Measurements from ENCODE around the gene NAV1.

DNA sequence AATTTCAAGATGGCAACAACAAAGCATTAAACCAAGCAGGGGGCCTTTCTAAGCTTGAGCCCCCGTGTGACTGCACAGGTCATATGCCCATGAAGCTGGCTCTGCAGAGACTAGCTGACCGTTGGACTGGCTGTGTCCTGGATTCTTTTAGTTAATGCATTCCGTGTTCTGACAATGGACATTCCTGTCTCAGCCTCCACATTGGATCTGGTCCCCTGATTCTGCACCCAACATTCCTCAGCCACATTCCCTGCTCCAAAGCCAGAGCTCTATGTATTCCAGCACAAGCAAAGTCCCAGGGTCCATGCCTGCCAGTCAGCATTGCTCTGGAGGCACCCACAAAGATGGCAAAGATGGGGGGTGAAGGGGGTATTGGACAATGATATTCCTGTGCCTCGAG, 5.1 kb upstream of the NAV1 start:
- TF ChIP-seq EZH2 (IDR thresholded peaks at IDR 0.05; ENCODE audit: low read depth, low read length, severe bottlenecking) (no peak), RAD21 (IDR thresholded peaks at IDR 0.05 in 1 of 2, conservative IDR thresholded peaks at IDR 0.05 in 1 of 2; ENCODE audit: low read depth in 2 of 2, low read length in 2 of 2) (no peak), SP2 (IDR thresholded peaks at IDR 0.05; ENCODE audit: low read length) (no peak), POLR2A (IDR thresholded peaks at IDR 0.05; ENCODE audit: control extremely low read depth in 1 of 2, low read depth in 2 of 2, low read length in 2 of 2) (no peak), YY1 (IDR thresholded peaks at IDR 0.05; ENCODE audit: low read depth, low read length) (no peak), ASH2L (IDR thresholded peaks at IDR 0.05; ENCODE audit: low read length) (no peak), JUND (IDR thresholded peaks at IDR 0.05; ENCODE audit: low read length) (no peak), HDAC2 (IDR thresholded peaks at IDR 0.05; ENCODE audit: borderline replicate concordance in 1 of 2, low read depth in 2 of 2, low read length in 2 of 2) (no peak)
- TF ChIP-seq, protein P1, sequence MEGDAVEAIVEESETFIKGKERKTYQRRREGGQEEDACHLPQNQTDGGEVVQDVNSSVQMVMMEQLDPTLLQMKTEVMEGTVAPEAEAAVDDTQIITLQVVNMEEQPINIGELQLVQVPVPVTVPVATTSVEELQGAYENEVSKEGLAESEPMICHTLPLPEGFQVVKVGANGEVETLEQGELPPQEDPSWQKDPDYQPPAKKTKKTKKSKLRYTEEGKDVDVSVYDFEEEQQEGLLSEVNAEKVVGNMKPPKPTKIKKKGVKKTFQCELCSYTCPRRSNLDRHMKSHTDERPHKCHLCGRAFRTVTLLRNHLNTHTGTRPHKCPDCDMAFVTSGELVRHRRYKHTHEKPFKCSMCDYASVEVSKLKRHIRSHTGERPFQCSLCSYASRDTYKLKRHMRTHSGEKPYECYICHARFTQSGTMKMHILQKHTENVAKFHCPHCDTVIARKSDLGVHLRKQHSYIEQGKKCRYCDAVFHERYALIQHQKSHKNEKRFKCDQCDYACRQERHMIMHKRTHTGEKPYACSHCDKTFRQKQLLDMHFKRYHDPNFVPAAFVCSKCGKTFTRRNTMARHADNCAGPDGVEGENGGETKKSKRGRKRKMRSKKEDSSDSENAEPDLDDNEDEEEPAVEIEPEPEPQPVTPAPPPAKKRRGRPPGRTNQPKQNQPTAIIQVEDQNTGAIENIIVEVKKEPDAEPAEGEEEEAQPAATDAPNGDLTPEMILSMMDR (IDR thresholded peaks at IDR 0.05; ENCODE audit: control extremely low read depth in 1 of 3, insufficient read depth in 1 of 3, low read depth in 1 of 3, low read length in 3 of 3), result no peak
- TF ChIP-seq, protein P2, sequence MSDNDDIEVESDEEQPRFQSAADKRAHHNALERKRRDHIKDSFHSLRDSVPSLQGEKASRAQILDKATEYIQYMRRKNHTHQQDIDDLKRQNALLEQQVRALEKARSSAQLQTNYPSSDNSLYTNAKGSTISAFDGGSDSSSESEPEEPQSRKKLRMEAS (IDR thresholded peaks at IDR 0.05), result no peak

Data from H1 (cell line).